OCI-LY1 (cell line): ENCODE results near the gene CAB39.
"Not testable (repeated sequence)": the region's sequence is repeated elsewhere in the genome, so short reads cannot be mapped to it uniquely, and the experiment has no call there.

ENCODE experiments used
- H2AFZ ChIP-seq: fragments of 200-600 bp; sonication (generic), shearing (Covaris generic); 2 replicates; pipeline ENCODE4 v1.6.0; 2014; ENCODE audit warnings: antibody characterized with exemption, mild to moderate bottlenecking, low read length
- H3F3A ChIP-seq: fragments of 200-600 bp; sonication (generic), shearing (Covaris generic); 2 replicates; pipeline ENCODE4 v1.6.0; 2014; ENCODE audit warnings: mild to moderate bottlenecking, antibody characterized with exemption, low read length, moderate library complexity; ENCODE audit not compliant: insufficient read depth
- H3K27ac ChIP-seq: fragments of 200-600 bp; sonication (generic); 2 replicates; pipeline ENCODE4 v1.5.1; 2014; ENCODE audit warnings: low read length, mixed run types, mild to moderate bottlenecking, low read depth; ENCODE audit not compliant: poor library complexity, severe bottlenecking
- H3K27me3 ChIP-seq: fragments of 200-600 bp; sonication (generic); 2 replicates; pipeline ENCODE4 v1.6.0; 2014; ENCODE audit warnings: antibody characterized with exemption, mild to moderate bottlenecking, low read length, moderate library complexity; ENCODE audit not compliant: insufficient read depth
- H3K36me3 ChIP-seq: fragments of 200-600 bp; sonication (generic); 2 replicates; pipeline ENCODE4 v1.6.1; 2014; ENCODE audit warnings: mild to moderate bottlenecking, antibody characterized with exemption, low read length, moderate library complexity, mixed read lengths; ENCODE audit not compliant: insufficient read depth
- H3K4me1 ChIP-seq: fragments of 200-600 bp; sonication (generic); 2 replicates; pipeline ENCODE4 v1.5.1; 2014; ENCODE audit warnings: mild to moderate bottlenecking, low read length, moderate library complexity; ENCODE audit not compliant: insufficient read depth, severe bottlenecking
- H3K4me2 ChIP-seq: fragments of 200-600 bp; sonication (generic), shearing (Covaris generic); 2 replicates; pipeline ENCODE4 v1.6.1; 2014; ENCODE audit warnings: low read length
- H3K4me3 ChIP-seq: fragments of 200-600 bp; sonication (generic); 2 replicates; pipeline ENCODE4 v1.5.1; 2014; ENCODE audit warnings: low read length, low read depth, mild to moderate bottlenecking, mixed read lengths; ENCODE audit not compliant: poor library complexity, severe bottlenecking
- H3K79me2 ChIP-seq: fragments of 200-600 bp; shearing (Covaris generic); 2 replicates; pipeline ENCODE4 v1.6.1; 2016; ENCODE audit warnings: mixed run types, low read length, mixed read lengths; ENCODE audit not compliant: insufficient read depth
- H3K9ac ChIP-seq: fragments of 200-600 bp; sonication (generic), shearing (Covaris generic); 2 replicates; pipeline ENCODE4 v1.6.1; 2014; ENCODE audit warnings: mild to moderate bottlenecking, low read length, mixed read lengths
- H3K9me2 ChIP-seq: fragments of 200-600 bp; sonication (generic), shearing (Covaris generic); 2 replicates; pipeline ENCODE4 v1.6.1; 2014; ENCODE audit warnings: low read depth, mild to moderate bottlenecking, low read length, mixed read lengths
- H3K9me3 ChIP-seq: fragments of 200-600 bp; shearing (Covaris generic); 2 replicates; pipeline ENCODE4 v1.6.1; 2014; ENCODE audit warnings: low read length, mixed read lengths
- H4K20me1 ChIP-seq: fragments of 200-600 bp; sonication (generic), shearing (Covaris generic); 2 replicates; pipeline ENCODE4 v1.6.0; 2016; ENCODE audit warnings: mild to moderate bottlenecking, low read length; ENCODE audit not compliant: insufficient read depth
- EZH2 ChIP-seq: fragments of 200-600 bp; sonication (generic), shearing (Covaris generic); IDR thresholded peaks from 2 replicates; pipeline ENCODE4 v1.8.0; 2017; ENCODE audit warnings: borderline replicate concordance, mixed run types, mild to moderate bottlenecking, antibody characterized with exemption, low read length, moderate library complexity, mixed read lengths
- TF ChIP-seq, protein P1 (sequence below): fragments of 200-600 bp; sonication (generic), shearing (Covaris generic); IDR thresholded peaks from 2 replicates; pipeline ENCODE4 v1.5.1; 2017; ENCODE audit warnings: mild to moderate bottlenecking, antibody characterized with exemption, low read length, moderate library complexity, mixed read lengths

The CAB39 gene

DNA sequence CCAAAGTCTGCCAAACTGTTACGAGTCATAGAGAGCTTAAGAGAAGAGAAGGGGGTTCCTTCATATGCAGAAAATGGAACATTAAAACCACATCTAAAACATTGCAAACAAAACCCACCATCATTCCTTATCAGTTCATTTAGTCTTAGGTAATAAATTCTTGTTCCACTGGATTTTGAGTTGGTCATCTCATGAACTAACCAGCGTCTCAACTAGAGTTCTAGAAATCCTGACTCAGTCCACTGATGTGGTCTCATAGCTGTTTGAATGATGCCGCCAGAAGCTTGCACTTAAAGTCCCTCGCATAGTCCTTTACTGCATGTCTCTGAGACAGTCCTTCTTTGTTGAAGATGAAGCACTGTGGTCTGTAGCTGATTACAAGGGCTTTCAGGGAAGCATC is 15.0 kb upstream of the CAB39 start:
- no peak overlapping the region for H2AFZ ChIP-seq
- no peaks in the 10 kb centered on the region for H3F3A ChIP-seq
- no peak overlapping the region for H3K4me3 ChIP-seq
- no peaks in the 10 kb centered on the region; the same call in 1 of the 2 replicates for H3K27me3 ChIP-seq
- H3K4me1 ChIP-seq = no peaks in the 10 kb centered on the region
- H3K4me2 ChIP-seq = no peak overlapping the region
- H3K9ac ChIP-seq = no peak overlapping the region
- H3K27ac ChIP-seq = no peak overlapping the region
- H3K36me3 ChIP-seq = no peaks in the 10 kb centered on the region; the same call in 1 of the 2 replicates
- H3K9me2 ChIP-seq = no peaks in the 10 kb centered on the region
- TF ChIP-seq, protein P1, sequence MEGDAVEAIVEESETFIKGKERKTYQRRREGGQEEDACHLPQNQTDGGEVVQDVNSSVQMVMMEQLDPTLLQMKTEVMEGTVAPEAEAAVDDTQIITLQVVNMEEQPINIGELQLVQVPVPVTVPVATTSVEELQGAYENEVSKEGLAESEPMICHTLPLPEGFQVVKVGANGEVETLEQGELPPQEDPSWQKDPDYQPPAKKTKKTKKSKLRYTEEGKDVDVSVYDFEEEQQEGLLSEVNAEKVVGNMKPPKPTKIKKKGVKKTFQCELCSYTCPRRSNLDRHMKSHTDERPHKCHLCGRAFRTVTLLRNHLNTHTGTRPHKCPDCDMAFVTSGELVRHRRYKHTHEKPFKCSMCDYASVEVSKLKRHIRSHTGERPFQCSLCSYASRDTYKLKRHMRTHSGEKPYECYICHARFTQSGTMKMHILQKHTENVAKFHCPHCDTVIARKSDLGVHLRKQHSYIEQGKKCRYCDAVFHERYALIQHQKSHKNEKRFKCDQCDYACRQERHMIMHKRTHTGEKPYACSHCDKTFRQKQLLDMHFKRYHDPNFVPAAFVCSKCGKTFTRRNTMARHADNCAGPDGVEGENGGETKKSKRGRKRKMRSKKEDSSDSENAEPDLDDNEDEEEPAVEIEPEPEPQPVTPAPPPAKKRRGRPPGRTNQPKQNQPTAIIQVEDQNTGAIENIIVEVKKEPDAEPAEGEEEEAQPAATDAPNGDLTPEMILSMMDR = no peak
- TF ChIP-seq EZH2 = no peak
- H3K9me3 ChIP-seq = no peaks in the 10 kb centered on the region
- no peaks in the 10 kb centered on the region for H4K20me1 ChIP-seq
- H3K79me2 ChIP-seq = no peaks in the 10 kb centered on the region

GRCh38 chr2:230698753-230699152 is 13.9 kb upstream of the CAB39 start:
- not testable (repeated sequence) for H3K9ac ChIP-seq, H3F3A ChIP-seq, H3K9me3 ChIP-seq, H4K20me1 ChIP-seq, H3K4me3 ChIP-seq, H3K79me2 ChIP-seq, H3K4me1 ChIP-seq, H3K36me3 ChIP-seq, H3K27ac ChIP-seq, H3K9me2 ChIP-seq, H3K27me3 ChIP-seq, H3K4me2 ChIP-seq, H2AFZ ChIP-seq

DNA sequence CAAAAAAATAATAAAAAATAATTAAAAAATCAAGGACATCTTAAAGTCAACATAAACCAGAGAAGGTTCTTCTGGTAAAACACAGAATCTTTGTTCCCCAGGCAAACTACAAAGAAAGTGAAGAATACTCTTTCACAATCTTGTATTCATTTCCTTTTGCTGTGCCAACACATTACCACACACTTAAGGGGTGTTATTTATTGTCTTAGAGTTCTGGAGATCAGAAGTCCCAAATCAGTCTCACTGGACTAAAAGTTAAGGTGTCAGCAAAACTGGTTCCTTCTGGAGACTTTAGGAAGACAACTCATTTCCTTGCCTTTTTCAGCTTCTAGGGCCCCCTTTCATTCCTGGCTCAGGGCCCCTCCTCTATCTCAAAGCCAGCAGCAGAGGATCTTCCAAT is 12.2 kb upstream of the CAB39 start:
- H3K9ac ChIP-seq = no peak overlapping the region
- no peaks in the 10 kb centered on the region for H4K20me1 ChIP-seq

DNA sequence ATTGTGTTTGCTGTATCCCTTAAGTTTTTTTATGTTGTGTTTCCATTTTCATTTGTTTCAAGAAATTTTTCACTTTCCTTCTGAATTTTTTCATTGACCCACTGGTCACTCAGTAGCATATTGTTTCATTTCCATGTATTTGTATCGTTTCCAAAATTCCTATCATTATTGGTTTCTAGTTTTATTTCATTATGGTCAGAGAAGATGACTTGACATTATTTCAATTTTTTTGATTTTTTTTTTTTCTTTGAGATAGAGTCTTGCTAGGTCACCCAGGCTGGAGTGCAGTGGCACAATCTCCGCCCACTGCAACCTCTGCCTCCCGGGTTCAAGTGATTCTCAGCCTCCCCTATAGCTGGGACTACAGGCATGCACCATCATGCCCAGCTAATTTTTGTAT is 11.3 kb upstream of the CAB39 start:
- no peak overlapping the region for H3K4me3 ChIP-seq
- H2AFZ ChIP-seq = no peak overlapping the region
- H3K9me3 ChIP-seq = no peaks in the 10 kb centered on the region
- no peaks in the 10 kb centered on the region; the same call in 1 of the 2 replicates for H3K27me3 ChIP-seq
- H3K9me2 ChIP-seq = no peaks in the 10 kb centered on the region
- H4K20me1 ChIP-seq = no peaks in the 10 kb centered on the region
- H3K4me1 ChIP-seq = no peaks in the 10 kb centered on the region
- H3K79me2 ChIP-seq = no peaks in the 10 kb centered on the region
- TF ChIP-seq EZH2 = no peak
- TF ChIP-seq, protein P1 = no peak
- H3K9ac ChIP-seq = no peak overlapping the region
- H3F3A ChIP-seq = no peaks in the 10 kb centered on the region
- H3K36me3 ChIP-seq = no peaks in the 10 kb centered on the region; the same call in 1 of the 2 replicates
- no peak overlapping the region for H3K27ac ChIP-seq
- H3K4me2 ChIP-seq = no peak overlapping the region

More for the DNA sequence above, 12.2 kb upstream of the CAB39 start:
- Histone ChIP-seq H3K4me1 (no peaks in the 10 kb centered on the region), H3F3A (no peaks in the 10 kb centered on the region), H3K27ac (no peak overlapping the region), H3K9me2 (no peaks in the 10 kb centered on the region), H3K4me2 (no peak overlapping the region), H2AFZ (no peak overlapping the region), H3K9me3 (no peaks in the 10 kb centered on the region), H3K4me3 (no peak overlapping the region), H3K79me2 (no peaks in the 10 kb centered on the region), H3K27me3 (no peaks in the 10 kb centered on the region; the same call in 1 of the 2 replicates), H3K36me3 (no peaks in the 10 kb centered on the region; the same call in 1 of the 2 replicates)
- TF ChIP-seq, protein P1 = no peak
- TF ChIP-seq EZH2 = no peak

GRCh38 chr2:230702457-230702856 is 10.2 kb upstream of the CAB39 start:
- H3K4me2 ChIP-seq, H2AFZ ChIP-seq, H4K20me1 ChIP-seq, H3K9ac ChIP-seq, H3K27me3 ChIP-seq, H3K79me2 ChIP-seq, H3K9me3 ChIP-seq, H3K4me3 ChIP-seq, H3K9me2 ChIP-seq, H3K36me3 ChIP-seq, H3K4me1 ChIP-seq, H3K27ac ChIP-seq, H3F3A ChIP-seq: not testable (repeated sequence)
